Nephron progenitor cell (in vitro differentiated cells): ENCODE data around the gene DEPDC4.
"Not testable (repeated sequence)": the region's sequence is repeated elsewhere in the genome, so short reads cannot be mapped to it uniquely, and the experiment has no call there.

Experiments used
- DNase-seq: peaks from one replicate; pipeline ENCODE4 v3.0.0; 2021
- H3K27ac Mint-ChIP-seq: 2 replicates; pipeline ENCODE4 v1.8.0; 2021; ENCODE audit warnings: mild to moderate bottlenecking, moderate library complexity, mixed read lengths
- H3K27me3 Mint-ChIP-seq: 2 replicates; pipeline ENCODE4 v1.8.0; 2021; ENCODE audit warnings: mild to moderate bottlenecking, low read depth, mixed read lengths; ENCODE audit not compliant: poor library complexity
- H3K36me3 Mint-ChIP-seq: 2 replicates; pipeline ENCODE4 v1.8.0; 2021; ENCODE audit warnings: low read depth, mixed read lengths
- H3K4me1 Mint-ChIP-seq: 2 replicates; pipeline ENCODE4 v1.8.0; 2021; ENCODE audit warnings: mixed read lengths
- H3K4me3 Mint-ChIP-seq: 2 replicates; pipeline ENCODE4 v1.8.0; 2021; ENCODE audit warnings: mild to moderate bottlenecking, moderate library complexity, mixed read lengths
- H3K9me3 Mint-ChIP-seq: 2 replicates; pipeline ENCODE4 v1.8.0; 2021; ENCODE audit warnings: mild to moderate bottlenecking, moderate library complexity, mixed read lengths
- CTCF ChIP-seq: fragments of 200-600 bp; sonication (generic); IDR thresholded peaks from 2 replicates; pipeline ENCODE4 v1.5.0; 2021; ENCODE audit warnings: antibody characterized with exemption

DEPDC4 gene

GRCh38 chr12:100295764-100296555 is 29.1 kb upstream of the DEPDC4 start:
- Mint-ChIP-seq H3K27ac (peak overlapping the region; percentile 7), H3K4me1 (no peaks in the 10 kb centered on the region), H3K27me3 (no peaks in the 10 kb centered on the region), H3K4me3 (no peak overlapping the region), H3K9me3 (peaks cover 40% of the 10 kb centered on the region), H3K36me3 (peaks cover 69% of the 10 kb centered on the region)
- DNase-seq = no peak
- no peak for TF ChIP-seq CTCF

GRCh38 chr12:100294366-100294765 is 27.5 kb upstream of the DEPDC4 start:
- H3K27me3 Mint-ChIP-seq, H3K4me1 Mint-ChIP-seq, H3K27ac Mint-ChIP-seq, DNase-seq, H3K4me3 Mint-ChIP-seq: not testable (repeated sequence)
- Mint-ChIP-seq H3K9me3 (peaks cover 24% of the 10 kb centered on the region), H3K36me3 (peaks cover 60% of the 10 kb centered on the region)

- no peak for DNase-seq
- Mint-ChIP-seq H3K4me1 (no peaks in the 10 kb centered on the region), H3K36me3 (peaks cover 50% of the 10 kb centered on the region), H3K27ac (no peak overlapping the region), H3K27me3 (no peaks in the 10 kb centered on the region), H3K4me3 (no peak overlapping the region), H3K9me3 (peaks cover 21% of the 10 kb centered on the region)
- TF ChIP-seq CTCF = no peak
Measured at GRCh38 chr12:100293017-100293416, 26.1 kb upstream of the DEPDC4 start.

GRCh38 chr12:100290016-100290415 is 23.1 kb upstream of the DEPDC4 start:
- Mint-ChIP-seq H3K36me3 (peaks cover 39% of the 10 kb centered on the region), H3K27me3 (no peaks in the 10 kb centered on the region), H3K9me3 (peaks cover 16% of the 10 kb centered on the region), H3K4me3 (no peak overlapping the region), H3K4me1 (no peaks in the 10 kb centered on the region), H3K27ac (no peak overlapping the region)
- TF ChIP-seq CTCF = no peak
- DNase-seq = no peak

- no peak overlapping the region for H3K27ac Mint-ChIP-seq
- TF ChIP-seq CTCF = no peak
- H3K27me3 Mint-ChIP-seq = no peaks in the 10 kb centered on the region
- no peaks in the 10 kb centered on the region for H3K4me1 Mint-ChIP-seq
- DNase-seq = no peak
- no peak overlapping the region for H3K4me3 Mint-ChIP-seq
- H3K9me3 Mint-ChIP-seq = peaks cover 14% of the 10 kb centered on the region
- H3K36me3 Mint-ChIP-seq = peaks cover 41% of the 10 kb centered on the region
Measured at GRCh38 chr12:100289038-100289437, 22.2 kb upstream of the DEPDC4 start.

GRCh38 chr12:100284556-100284955 is 17.7 kb upstream of the DEPDC4 start:
- H3K27me3 Mint-ChIP-seq, H3K4me1 Mint-ChIP-seq, H3K9me3 Mint-ChIP-seq, DNase-seq, H3K27ac Mint-ChIP-seq, H3K4me3 Mint-ChIP-seq: not testable (repeated sequence)
- peaks cover 24% of the 10 kb centered on the region for H3K36me3 Mint-ChIP-seq

GRCh38 chr12:100279607-100280244 is 12.8 kb upstream of the DEPDC4 start:
- no peak for TF ChIP-seq CTCF
- Mint-ChIP-seq H3K4me3 (no peak overlapping the region), H3K36me3 (peaks cover 39% of the 10 kb centered on the region), H3K4me1 (peaks cover 10% of the 10 kb centered on the region), H3K27ac (peak overlapping the region; percentile 57), H3K27me3 (no peaks in the 10 kb centered on the region), H3K9me3 (peaks cover 4% of the 10 kb centered on the region)
- DNase-seq = no peak
